ENCODE measurements around the gene TSSK3.
A peak's percentile ranks its signal among the peaks of the same experiment; 100 is the strongest.
"Not testable (repeated sequence)": the region's sequence is repeated elsewhere in the genome, so short reads cannot be mapped to it uniquely, and the experiment has no call there.

Gene TSSK3

DNA sequence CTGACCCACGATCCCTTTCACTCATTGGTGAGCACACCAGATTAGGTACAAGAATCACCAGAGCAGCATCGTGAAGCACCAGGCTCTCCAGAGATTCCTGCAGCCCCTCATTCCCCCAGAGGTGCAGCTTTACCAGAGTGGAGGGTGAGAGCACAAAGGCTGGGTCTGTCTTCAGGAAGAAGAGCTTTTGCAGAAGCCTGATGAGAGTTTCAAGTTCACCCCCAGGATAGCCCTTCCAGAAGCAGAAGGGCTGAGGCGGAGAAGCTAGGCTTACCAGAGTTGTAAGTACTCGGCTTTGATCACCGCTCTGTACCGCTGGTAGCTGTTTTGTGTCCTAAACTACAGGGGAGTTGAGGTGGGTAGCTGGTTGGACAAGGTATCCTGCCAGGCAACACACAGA is 3.1 kb downstream of the TSSK3 start:
- no peak for DNase-seq

GRCh38 chr1:32367912-32368635 is 5.7 kb downstream of the TSSK3 start:
- DNase-seq, result no peak

DNA sequence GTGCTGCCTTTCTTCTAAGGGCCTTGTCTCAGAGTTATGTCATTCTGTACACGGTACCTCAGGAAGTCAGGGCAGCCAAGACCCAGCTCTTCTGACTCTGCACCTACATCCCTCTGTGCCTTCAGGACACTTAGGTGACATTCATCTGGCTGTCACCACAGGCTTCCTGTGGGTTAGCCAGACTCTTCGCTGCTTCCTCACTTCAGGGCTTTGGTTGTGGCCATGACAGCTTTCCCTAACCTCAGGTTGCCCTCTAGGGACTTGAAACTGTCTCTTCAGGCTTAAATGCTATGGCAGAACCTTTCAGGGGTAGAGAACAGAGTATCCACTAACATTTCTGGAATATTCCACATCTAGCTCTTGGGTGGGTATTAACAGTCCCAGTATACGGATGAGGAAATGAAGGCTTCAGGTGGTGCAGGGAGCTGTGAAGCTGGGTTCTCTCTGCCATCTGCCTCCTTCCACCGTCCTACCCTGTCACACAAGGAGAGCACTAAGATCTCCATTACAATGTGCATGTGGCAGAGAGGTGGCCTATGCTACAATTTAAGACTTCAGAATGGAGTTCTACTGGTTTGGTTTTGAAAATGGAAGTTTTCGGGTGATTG is 9.9 kb downstream of the TSSK3 start:
- no peak for DNase-seq

DNA sequence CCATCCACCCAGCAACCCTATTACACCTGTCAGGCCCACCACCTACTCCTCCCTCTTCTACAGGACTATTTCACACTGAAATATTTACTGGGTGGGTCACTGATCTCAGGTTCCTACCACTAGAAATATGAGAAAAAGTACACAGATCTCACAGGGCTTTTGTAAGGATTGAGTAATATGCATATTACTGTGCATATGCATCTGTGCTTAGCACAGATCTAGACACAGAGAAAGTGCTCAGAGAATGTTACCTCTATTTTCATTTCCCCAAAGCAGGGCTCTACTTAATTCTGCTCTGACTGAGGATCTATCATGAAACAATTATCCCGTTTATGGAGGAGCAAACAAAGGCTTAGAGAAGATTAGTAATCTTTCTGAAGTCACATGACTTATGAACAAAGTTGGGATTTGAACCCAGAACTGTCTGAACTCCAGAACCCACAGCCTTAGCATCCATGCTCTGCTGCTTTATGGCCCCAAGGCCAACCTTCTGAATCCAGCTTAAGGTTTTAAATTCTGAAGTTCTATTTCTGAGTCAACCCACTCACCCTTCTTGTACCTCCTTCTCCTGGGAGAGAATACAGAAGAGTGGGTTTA is 11.8 kb downstream of the TSSK3 start:
- DNase-seq, result no peak

GRCh38 chr1:32376199-32376598 is 13.9 kb downstream of the TSSK3 start:
- no peak for DNase-seq

- no peak for DNase-seq
Observed at GRCh38 chr1:32377541-32378220, 15.3 kb downstream of the TSSK3 start.

DNA sequence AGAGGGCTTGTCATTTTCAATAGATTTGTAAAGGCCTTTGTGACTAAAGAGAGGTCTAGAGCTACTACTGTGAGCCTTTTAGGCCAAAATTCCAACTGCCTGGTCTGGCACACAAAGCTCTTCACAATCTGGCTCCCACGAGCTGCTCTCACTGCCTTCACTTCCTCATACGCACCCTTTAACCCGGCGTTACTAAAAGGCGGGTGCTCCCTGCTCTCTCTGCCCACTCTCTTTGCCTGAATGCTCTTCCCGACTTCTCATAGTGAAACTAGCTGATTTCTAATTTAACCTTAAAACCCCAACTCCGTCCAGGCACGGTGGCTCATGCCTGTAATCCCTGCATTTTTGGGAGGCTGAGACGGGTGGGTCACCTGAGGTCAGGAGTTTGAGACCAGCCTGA is 17.7 kb downstream of the TSSK3 start:
- no peak for DNase-seq

DNA sequence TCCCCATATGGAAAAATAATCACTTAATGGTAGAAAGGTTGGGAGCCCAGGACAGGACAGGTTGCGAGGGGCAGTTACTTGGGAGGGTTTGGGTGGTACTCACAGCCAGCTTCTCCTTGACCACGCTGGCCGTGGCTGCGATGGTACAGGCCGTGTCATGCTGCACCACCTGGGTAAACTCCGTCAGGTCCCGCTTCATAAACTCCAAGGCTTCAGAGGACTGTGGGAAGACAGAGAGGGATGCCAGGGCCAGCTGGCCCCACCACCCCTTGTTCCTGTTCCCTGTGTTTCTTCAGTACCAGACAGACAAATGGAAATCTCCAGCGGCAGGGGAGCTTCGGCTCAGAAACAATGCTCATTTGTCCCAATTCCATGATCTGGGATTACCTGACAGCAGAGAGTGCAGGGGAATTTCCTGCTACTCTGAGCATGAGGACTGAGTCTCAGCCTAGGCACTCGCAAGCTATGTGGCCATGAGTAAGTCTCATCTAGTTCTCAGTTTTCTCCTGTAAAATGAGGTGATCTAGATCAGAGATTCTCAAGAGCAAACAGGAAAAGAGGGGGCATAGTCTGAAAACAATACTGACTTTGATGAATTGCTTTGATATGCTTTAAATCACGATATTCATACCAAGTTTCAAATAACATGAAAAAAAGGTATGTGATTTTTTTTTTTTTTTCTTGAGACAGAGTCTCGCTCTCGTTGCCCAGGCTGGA is 24.5 kb downstream of the TSSK3 start:
- DNase-seq, result no peak

DNA sequence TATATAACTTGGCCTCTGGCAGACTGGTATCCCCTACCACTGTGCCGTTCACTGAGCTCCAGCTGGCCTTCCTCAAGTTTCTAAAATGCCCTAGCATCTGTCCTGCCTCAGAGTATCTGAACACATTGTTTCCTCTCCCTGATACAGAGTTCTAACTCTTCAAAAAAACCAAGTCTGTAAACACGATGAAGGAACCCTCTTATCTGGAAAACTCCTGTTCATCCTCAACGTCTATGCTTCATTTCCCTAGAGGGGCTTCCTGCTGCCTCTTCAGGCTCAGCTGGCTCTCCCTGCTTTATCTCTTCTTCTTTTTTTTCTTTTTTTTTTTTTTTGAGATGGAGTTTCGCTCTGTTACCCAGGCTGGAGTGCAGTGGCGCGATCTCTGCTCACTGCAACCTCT is 26.3 kb downstream of the TSSK3 start:
- DNase-seq, result no peak

GRCh38 chr1:32390904-32391870 is 28.8 kb downstream of the TSSK3 start:
- no peak for DNase-seq

DNA sequence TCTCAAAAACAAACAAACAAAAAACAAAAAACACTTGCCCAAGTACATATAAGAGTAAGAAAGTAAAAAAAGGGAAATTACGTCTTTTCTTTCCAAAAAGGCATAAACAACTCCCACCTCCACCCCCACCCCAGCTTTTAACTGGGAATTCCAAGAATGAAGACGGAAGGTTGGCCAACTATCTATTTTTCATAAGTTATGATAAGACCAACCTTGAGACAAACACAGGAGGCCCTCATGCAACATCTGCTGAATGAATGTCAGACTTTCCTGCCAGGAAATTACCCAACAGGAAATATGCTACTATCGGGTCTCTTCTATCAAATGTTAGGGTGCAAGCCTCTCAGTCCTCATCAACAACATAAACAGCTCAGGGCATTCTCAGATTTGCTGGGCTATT is 30.0 kb downstream of the TSSK3 start:
- DNase-seq, result no peak

DNA sequence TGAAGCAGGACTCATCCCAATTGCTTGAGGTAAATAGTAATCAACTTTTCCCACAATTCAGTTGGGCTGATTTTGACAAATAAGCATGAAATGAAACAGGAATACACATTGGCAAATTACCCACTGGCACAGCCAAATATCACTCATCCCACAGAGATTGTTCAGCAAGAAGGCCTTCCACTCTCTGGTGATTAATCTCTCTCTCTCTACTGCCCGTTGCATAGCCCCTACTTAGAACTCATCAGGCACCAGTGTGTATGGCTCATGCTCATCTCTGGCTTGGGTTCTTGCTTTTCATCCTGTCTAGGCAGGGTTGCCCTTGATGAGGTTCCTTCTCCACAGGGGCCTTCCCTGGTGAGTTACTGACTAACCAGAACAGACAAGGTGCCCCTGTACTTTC is 30.8 kb downstream of the TSSK3 start:
- DNase-seq, result no peak

DNA sequence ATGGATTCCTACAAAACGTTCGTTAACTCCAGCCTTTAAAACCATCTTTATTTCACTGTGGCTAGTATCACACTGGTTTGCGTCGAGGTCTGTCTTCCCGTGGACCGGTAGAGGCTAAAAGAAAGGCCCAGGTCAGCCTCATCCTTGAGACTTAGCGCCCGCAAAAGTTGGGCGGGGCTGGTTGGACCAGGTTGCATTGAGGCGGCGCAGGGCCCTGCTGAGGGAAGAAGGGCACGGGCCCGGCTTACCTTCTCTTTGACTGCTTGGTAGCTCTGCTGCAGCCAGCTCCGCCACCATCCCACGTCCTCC is 31.4 kb downstream of the TSSK3 start:
- no peak for DNase-seq

DNA sequence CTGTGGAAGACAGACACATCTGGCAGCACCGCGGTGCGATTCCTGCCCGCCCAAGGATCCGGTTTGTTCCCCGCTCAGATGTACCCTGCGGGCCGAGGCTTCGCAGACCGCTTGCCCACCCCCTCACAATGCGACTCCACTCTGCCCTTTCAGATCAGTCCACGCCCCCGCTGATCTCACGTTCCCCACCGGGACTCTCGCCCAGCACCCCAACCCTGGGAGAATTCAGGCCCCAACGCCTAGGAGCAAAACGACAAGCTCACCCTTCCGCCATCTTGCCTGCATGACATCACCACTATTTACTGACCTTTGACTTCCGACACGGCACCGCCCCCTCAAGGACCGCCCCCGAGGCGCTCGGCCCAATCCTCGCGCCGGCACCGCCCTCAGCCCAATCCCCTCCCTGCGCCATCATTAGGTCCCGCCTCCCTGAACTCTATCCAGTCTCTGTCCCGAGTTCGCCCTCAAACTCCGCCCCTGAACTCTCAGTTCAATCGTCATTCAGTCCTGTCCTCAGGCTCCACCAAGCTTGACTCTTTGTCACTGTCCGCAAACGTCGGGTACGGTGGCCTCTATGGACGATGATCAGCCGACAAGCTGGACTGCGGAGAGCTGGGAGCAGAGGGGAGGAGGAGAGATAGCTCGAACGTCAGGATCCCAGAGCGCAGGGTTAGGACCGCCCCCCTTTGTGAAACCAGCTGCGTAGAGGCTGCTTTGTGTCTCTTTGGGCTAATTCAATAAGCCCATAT is 32.0 kb downstream of the TSSK3 start, which contains the start of gene BSDC1:
Gene BSDC1 (minus strand): TSS at position 301 of the 749 bp plus-strand sequence. CDS start 27 bp downstream, at position 274.
- peak; percentile 100 for DNase-seq

DNA sequence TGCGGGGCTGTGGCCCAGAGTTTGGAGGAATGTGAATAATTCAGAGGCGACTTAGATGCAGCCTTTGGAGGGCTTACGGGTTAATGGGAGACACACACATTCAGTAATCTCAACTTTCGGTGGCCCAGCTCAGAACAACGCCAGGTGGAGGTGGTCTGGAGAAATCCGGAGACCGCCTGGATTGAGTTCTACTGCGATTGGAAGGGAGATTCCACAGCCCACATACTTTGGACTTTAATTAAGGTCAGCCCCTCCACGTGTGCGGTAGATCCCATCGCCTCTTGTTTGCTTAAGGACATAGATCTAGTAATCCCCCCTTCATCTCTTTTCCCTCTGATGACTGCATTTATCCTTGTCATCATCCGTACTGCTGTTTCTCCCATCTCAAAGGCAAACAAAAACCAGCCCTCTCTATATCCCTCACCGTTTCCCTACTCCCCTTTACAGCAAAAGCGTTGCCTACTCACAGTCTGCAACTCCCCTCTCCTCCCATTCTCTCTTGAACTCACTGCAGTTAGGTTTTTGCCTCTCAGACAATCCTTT is 32.6 kb downstream of the TSSK3 start:
- peak; percentile 69 for DNase-seq

GRCh38 chr1:32396524-32396923 is 34.2 kb downstream of the TSSK3 start:
- DNase-seq, result not testable (repeated sequence)

- DNase-seq, result no peak
Observed at GRCh38 chr1:32398401-32398800, 36.1 kb downstream of the TSSK3 start.

- no peak for DNase-seq
Observed at GRCh38 chr1:32399843-32400242, 37.5 kb downstream of the TSSK3 start.

DNA sequence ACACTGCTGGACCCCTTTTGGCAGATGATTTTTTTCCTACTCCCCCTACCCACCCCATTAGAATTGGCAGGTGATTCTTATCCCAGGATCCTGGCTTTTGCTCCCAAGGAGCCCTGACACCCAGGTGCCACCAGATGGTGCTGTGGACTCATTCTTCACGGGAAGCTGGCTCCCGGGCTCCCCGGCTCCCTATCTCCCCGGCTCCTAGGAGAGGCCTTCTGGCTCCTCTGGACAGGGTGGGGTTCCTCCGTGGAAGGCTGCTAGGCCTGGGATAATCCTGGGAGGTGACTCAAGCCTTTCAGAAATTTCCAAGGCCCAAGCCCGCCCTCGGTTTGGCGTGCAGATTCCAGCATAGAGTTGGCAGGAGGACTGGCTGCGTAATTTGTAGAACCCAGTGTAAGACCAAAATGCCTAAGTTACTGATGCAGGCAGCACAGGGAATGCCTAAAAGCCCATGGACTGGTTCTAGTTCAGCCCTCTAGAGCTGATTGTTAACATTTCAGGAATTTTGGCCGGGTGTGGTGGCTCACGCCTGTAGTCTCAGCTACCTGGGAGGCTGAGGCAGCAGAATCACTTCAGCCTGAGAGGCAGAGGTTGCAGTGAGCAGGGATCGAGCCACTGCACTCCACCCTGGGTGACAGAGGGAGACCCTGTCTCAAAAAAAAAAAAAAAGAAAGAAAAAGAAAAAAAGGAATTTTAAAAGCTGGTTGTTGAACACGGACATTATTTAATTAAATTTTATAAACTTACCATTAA is 38.7 kb downstream of the TSSK3 start:
- peak; percentile 72 for DNase-seq

DNA sequence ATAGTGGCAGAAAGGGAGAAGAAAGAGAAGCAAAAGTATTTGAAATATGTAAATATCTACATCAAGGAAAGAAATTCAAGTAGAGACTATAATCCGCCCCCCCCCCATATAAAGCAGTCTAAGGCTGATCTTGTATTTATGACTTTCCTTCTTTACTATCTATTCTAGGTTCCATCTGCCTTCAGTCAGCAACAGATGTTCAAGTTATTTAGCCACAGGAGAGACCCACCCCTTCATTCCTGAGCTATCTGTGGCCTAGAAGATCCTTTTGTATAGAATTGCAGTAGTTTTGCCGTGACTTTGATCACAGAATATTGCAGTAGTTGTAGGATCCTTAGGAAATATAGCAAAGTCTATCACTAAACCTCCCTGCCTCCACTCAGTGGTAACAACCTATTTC is 42.6 kb downstream of the TSSK3 start:
- no peak for DNase-seq

Measured in NCI-H1092 treated with DMSO at 0.1 percent for 48 hours (cell line).